ENCODE measurements around the gene LRRC1. TPM values are rescaled to one million over a fixed set of nuclear protein-coding genes. Genes with fewer than 3 reads are reported as not detected.

Gene LRRC1
- total and polyA plus RNA-seq, 2 of the 8 experiments (the other 6 are each of a cell fraction or from before 2014, with no cell fraction given): 6.7 to 15.9 TPM

DNA sequence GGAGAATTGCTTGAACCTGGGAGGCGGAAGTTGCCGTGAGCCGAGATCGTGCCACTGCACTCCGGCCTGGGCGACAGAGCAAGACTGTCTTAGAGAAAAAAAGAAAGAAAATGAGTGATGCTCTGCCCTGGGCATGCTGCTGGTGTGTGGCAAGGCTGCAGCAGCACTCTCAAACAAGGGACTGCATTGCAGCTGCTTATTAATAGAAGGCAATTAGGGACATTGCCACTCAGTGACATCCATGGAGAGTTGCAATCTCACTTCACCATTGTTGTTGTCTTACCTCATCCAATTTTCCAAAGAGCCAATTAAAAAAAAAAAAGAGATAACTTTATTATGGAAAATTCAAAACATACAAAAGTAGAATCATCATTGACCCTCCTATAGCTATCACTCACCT lies 131.1 kb downstream of the LRRC1 start (continued):
- TF ChIP-seq, protein P1, sequence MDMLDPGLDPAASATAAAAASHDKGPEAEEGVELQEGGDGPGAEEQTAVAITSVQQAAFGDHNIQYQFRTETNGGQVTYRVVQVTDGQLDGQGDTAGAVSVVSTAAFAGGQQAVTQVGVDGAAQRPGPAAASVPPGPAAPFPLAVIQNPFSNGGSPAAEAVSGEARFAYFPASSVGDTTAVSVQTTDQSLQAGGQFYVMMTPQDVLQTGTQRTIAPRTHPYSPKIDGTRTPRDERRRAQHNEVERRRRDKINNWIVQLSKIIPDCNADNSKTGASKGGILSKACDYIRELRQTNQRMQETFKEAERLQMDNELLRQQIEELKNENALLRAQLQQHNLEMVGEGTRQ (IDR thresholded peaks at IDR 0.05; ENCODE audit: low read length): no peak
- TF ChIP-seq RXRA (IDR thresholded peaks at IDR 0.05; ENCODE audit: insufficient read depth, low read depth, low read length) (no peak), CREB1 (IDR thresholded peaks at IDR 0.05) (no peak), TEAD4 (IDR thresholded peaks at IDR 0.05; ENCODE audit: low read depth, low read length) (no peak), TCF12 (IDR thresholded peaks at IDR 0.05; ENCODE audit: low read depth, low read length) (no peak)
